Natural killer cell (primary cell): ENCODE measurements around the gene SEMA5A. TPM values are rescaled to one million over a fixed set of nuclear protein-coding genes. Genes with fewer than 3 reads are reported as not detected.

Experiments
- ATAC-seq, 3 donors: fragments of 150-1000 bp in 2 of 3; fragments of 200-7000 bp in 1 of 3; cut with Tn5 transposase; 1 replicate in 1 of 3; 2 replicates in 2 of 3; pipeline ENCODE4 v1.10.0; 2021; ENCODE audit warnings: mild to moderate bottlenecking in 2 of 3, moderate library complexity in 2 of 3
- DNase-seq, 2 donors: peaks; one replicate each; pipeline versions ENCODE4 v3.0.0 to v3.0.0-alpha.2; 2013 to 2021; ENCODE audit warnings: mixed read lengths in 1 of 2
- H3K27ac ChIP-seq: one replicate; pipeline ENCODE4 v1.5.1; 2013; ENCODE audit warnings: mild to moderate bottlenecking, low read length
- H3K27me3 ChIP-seq: one replicate; pipeline ENCODE4 v1.6.1; 2013; ENCODE audit warnings: low read length; ENCODE audit not compliant: control insufficient read depth, insufficient read depth
- H3K36me3 ChIP-seq: one replicate; pipeline ENCODE4 v1.6.1; 2013; ENCODE audit warnings: low read length; ENCODE audit not compliant: control insufficient read depth, insufficient read depth
- H3K4me1 ChIP-seq: one replicate; pipeline ENCODE4 v1.6.1; 2013; ENCODE audit warnings: low read length; ENCODE audit not compliant: control insufficient read depth, insufficient read depth
- H3K4me3 ChIP-seq: one replicate; pipeline ENCODE4 v1.5.1; 2013; ENCODE audit warnings: low read length
- H3K9me3 ChIP-seq: one replicate; pipeline ENCODE4 v1.6.1; 2013; ENCODE audit warnings: low read length; ENCODE audit not compliant: control insufficient read depth, insufficient read depth
- H3K27ac Mint-ChIP-seq, 2 donors: one replicate each; pipeline ENCODE4 v1.8.0; 2022; ENCODE audit warnings: mild to moderate bottlenecking in 2 of 2, mixed read lengths in 2 of 2, moderate library complexity in 1 of 2
- H3K27me3 Mint-ChIP-seq, 2 donors: one replicate each; pipeline ENCODE4 v1.8.0; 2022; ENCODE audit warnings: low read depth in 2 of 2, mixed read lengths in 2 of 2
- H3K36me3 Mint-ChIP-seq: one replicate; pipeline ENCODE4 v1.8.0; 2022; ENCODE audit warnings: mixed read lengths
- H3K4me1 Mint-ChIP-seq, 2 donors: one replicate each; pipeline ENCODE4 v1.8.0; 2022; ENCODE audit warnings: mixed read lengths in 2 of 2
- H3K4me3 Mint-ChIP-seq: one replicate; pipeline ENCODE4 v1.8.0; 2022; ENCODE audit warnings: mild to moderate bottlenecking, moderate library complexity, mixed read lengths
- H3K9me3 Mint-ChIP-seq, 2 donors: one replicate each; pipeline ENCODE4 v1.8.0; 2022; ENCODE audit warnings: mixed read lengths in 2 of 2
- WGBS: methylation state at CpG from one replicate; pipeline ENCODE4 v1.1.7; 2013; ENCODE audit warnings: missing lambda C conversion rate; ENCODE audit not compliant: insufficient coverage; 5-methylcytosine and 5-hydroxymethylcytosine counted together
- intact Hi-C: fragments of 100-400 bp; cut with micrococcal nuclease; formaldehyde crosslinking; loops from one replicate; pipeline ENCODE4 v1.14.2; 2022
- total RNA-seq, 4 donors: library from RNA; stranded (reverse); fragments of 120-200 nt in 1 of 4; gene quantifications; one replicate each; pipeline versions ENCODE4 v1.2.3 to v1.2.4, GENCODE V29; 2013 to 2022
- TF ChIP-seq, protein P1 (sequence below): fragments of 200-600 bp; IDR thresholded peaks from one replicate; pipeline ENCODE4 v1.8.0; 2022; ENCODE audit warnings: antibody characterized with exemption

The SEMA5A gene
- total RNA-seq, 3 donors from 2014 or later (not counting 1 experiment from before 2014, with no cell fraction given): 0.15 TPM; not detected in 2

GRCh38 chr5:9340085-9340484 lies 205.8 kb downstream of the SEMA5A start:
- Histone ChIP-seq H3K36me3 (no peaks in the 10 kb centered on the region), H3K4me1 (no peaks in the 10 kb centered on the region), H3K27me3 (no peaks in the 10 kb centered on the region), H3K9me3 (no peaks in the 10 kb centered on the region), H3K4me3 (no peak overlapping the region), H3K27ac (no peak overlapping the region)
- TF ChIP-seq, protein P1, sequence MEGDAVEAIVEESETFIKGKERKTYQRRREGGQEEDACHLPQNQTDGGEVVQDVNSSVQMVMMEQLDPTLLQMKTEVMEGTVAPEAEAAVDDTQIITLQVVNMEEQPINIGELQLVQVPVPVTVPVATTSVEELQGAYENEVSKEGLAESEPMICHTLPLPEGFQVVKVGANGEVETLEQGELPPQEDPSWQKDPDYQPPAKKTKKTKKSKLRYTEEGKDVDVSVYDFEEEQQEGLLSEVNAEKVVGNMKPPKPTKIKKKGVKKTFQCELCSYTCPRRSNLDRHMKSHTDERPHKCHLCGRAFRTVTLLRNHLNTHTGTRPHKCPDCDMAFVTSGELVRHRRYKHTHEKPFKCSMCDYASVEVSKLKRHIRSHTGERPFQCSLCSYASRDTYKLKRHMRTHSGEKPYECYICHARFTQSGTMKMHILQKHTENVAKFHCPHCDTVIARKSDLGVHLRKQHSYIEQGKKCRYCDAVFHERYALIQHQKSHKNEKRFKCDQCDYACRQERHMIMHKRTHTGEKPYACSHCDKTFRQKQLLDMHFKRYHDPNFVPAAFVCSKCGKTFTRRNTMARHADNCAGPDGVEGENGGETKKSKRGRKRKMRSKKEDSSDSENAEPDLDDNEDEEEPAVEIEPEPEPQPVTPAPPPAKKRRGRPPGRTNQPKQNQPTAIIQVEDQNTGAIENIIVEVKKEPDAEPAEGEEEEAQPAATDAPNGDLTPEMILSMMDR: no peak
- Mint-ChIP-seq H3K27me3 (no peaks in the 10 kb centered on the region), H3K36me3 (no peaks in the 10 kb centered on the region), H3K9me3 (peaks cover 12 to 13% of the 10 kb centered on the region in 2 donors), H3K4me3 (no peak overlapping the region), H3K27ac (no peak overlapping the region), H3K4me1 (no peaks in the 10 kb centered on the region)
- no peak for DNase-seq
- ATAC-seq: no peak
- WGBS: 77% methylated on average over 2 of the region's 2 CpGs
- intact Hi-C loops: no loop called here

GRCh38 chr5:9339206-9339818 lies 206.6 kb downstream of the SEMA5A start:
- DNase-seq (no peak), ATAC-seq (no peak)
- H3K27ac ChIP-seq: no peak overlapping the region
- Mint-ChIP-seq H3K27me3 (no peaks in the 10 kb centered on the region), H3K9me3 (peaks cover 13 to 15% of the 10 kb centered on the region in 2 donors), H3K36me3 (no peaks in the 10 kb centered on the region), H3K4me3 (no peak overlapping the region), H3K27ac (no peak overlapping the region), H3K4me1 (no peaks in the 10 kb centered on the region)
- H3K27me3 ChIP-seq: no peaks in the 10 kb centered on the region
- H3K36me3 ChIP-seq: no peaks in the 10 kb centered on the region
- intact Hi-C loops: no loop called here
- no peaks in the 10 kb centered on the region for H3K4me1 ChIP-seq
- H3K9me3 ChIP-seq: no peaks in the 10 kb centered on the region
- 66% methylated on average over 3 of the region's 3 CpGs for WGBS
- H3K4me3 ChIP-seq: no peak overlapping the region
- TF ChIP-seq, protein P1: no peak

DNA sequence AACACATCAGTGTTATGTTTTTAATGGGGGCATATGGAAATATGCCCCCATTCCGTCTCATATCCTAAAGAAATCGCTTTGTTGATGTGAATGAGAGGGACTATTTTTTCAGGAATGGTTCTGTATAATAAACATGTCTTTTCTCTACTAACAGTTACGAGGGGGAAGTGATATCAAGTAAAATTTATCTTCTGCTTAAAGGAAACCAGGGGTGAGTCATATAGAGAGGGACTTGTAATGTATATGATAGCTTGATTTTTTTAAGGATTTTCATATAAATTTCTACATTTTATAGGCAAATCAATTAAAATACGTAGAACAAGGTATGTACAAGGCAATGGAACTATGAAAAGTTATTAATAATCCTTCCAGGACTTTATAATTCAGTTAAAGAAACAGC lies 207.1 kb downstream of the SEMA5A start:
- intact Hi-C loops: no loop called here

More for the DNA sequence above, 207.1 kb downstream of the SEMA5A start:
- Mint-ChIP-seq H3K4me3 (no peak overlapping the region), H3K4me1 (no peaks in the 10 kb centered on the region), H3K9me3 (peaks cover 11 to 15% of the 10 kb centered on the region in 2 donors), H3K27ac (no peak overlapping the region), H3K27me3 (no peaks in the 10 kb centered on the region), H3K36me3 (no peaks in the 10 kb centered on the region)
- DNase-seq (no peak), ATAC-seq (no peak)
- Histone ChIP-seq H3K4me3 (no peak overlapping the region), H3K36me3 (no peaks in the 10 kb centered on the region), H3K27ac (no peak overlapping the region), H3K9me3 (no peaks in the 10 kb centered on the region), H3K27me3 (no peaks in the 10 kb centered on the region), H3K4me1 (no peaks in the 10 kb centered on the region)
- TF ChIP-seq, protein P1: no peak
- no CpG with 5 or more reads among the region's 4 CpGs for WGBS
